ENCODE data around the gene PKD2L1. TPM values are rescaled to one million over a fixed set of nuclear protein-coding genes. Genes with fewer than 3 reads are reported as not detected.
A peak's percentile ranks its signal among the peaks of the same experiment; 100 is the strongest.

PKD2L1 gene
- total and polyA plus RNA-seq, 10 of the 15 experiments (the other 5 are each of a cell fraction or from before 2014, with no cell fraction given): 0.05 to 0.17 (median 0.08) TPM; not detected in 6

GRCh38 chr10:100347568-100348195 lies 17.7 kb upstream of the PKD2L1 start:
- TF ChIP-seq CEBPB (IDR thresholded peaks at IDR 0.05; ENCODE audit: borderline replicate concordance in 1 of 2, low read depth in 2 of 2, low read length in 2 of 2) (no peak), KDM1A (IDR thresholded peaks at IDR 0.05; ENCODE audit: borderline replicate concordance) (no peak), ZBED1 (IDR thresholded peaks at IDR 0.05; ENCODE audit: borderline replicate concordance) (no peak), MXI1 (IDR thresholded peaks at IDR 0.05; ENCODE audit: low read depth, low read length) (peak; percentile 71), JUNB (IDR thresholded peaks at IDR 0.05) (no peak), EGR1 (IDR thresholded peaks at IDR 0.05; ENCODE audit: borderline replicate concordance in 1 of 2, low read depth in 2 of 2, low read length in 2 of 2) (no peak), HSF1 (IDR thresholded peaks at IDR 0.05; ENCODE audit: low read depth, low read length) (no peak), NFXL1 (IDR thresholded peaks at IDR 0.05; ENCODE audit: borderline replicate concordance) (no peak), TAF1 (IDR thresholded peaks at IDR 0.05; ENCODE audit: borderline replicate concordance, low read depth, low read length) (no peak), BCL3 (IDR thresholded peaks at IDR 0.05; ENCODE audit: borderline replicate concordance, insufficient read depth, low read depth, low read length, poor library complexity, severe bottlenecking) (no peak), WRNIP1 (IDR thresholded peaks at IDR 0.05; ENCODE audit: borderline replicate concordance, low read depth, low read length) (0 out of 2 replicates have a peak, but pooled peaks have one; percentile 31), MAX (IDR thresholded peaks at IDR 0.05; ENCODE audit: low read depth, low read length) (peak; percentile 29; the same call in 1 of the 2 replicates), MYC (IDR thresholded peaks at IDR 0.05; ENCODE audit: insufficient read depth, insufficient read length, insufficient replicate concordance, low read length, severe bottlenecking) (no peak), STAT1 (conservative IDR thresholded peaks at IDR 0.05) (no peak), USF1 (IDR thresholded peaks at IDR 0.05; ENCODE audit: borderline replicate concordance, extremely low read length, insufficient read depth, low read depth, low read length) (no peak), TCF12 (IDR thresholded peaks at IDR 0.05; ENCODE audit: low read depth, low read length) (no peak), STAT3 (IDR thresholded peaks at IDR 0.05; ENCODE audit: low read depth, low read length) (no peak), NR2F1 (conservative IDR thresholded peaks at IDR 0.05) (no peak)
- CTCF ChIA-PET: interaction anchor here (0.6 to 7.7 kb wide), 9 partner anchors 10 to 552 kb away, joined by 4 to 91 read pairs (median 10); no protein-coding TSS in a partner anchor
- no peaks in the 10 kb centered on the region for H3K27me3 ChIP-seq (replicated peaks in 1 of 2; ENCODE audit: control insufficient read depth in 2 of 2, insufficient read depth in 2 of 2, low read length in 1 of 2)
- DNase-seq (ENCODE audit: low read depth, low spot score) (no peak), ATAC-seq (peak; percentile 12), FAIRE-seq (no peak)
- SMC1A ChIA-PET (ENCODE audit: uncharacterized antibody, unreplicated experiment): interaction anchor here (0.7 to 17.4 kb wide), 9 partner anchors 10 to 142 kb away, joined by 3 to 277 read pairs (median 6); no protein-coding TSS in a partner anchor
- 18% methylated on average over 31 of the region's 32 CpGs for WGBS (ENCODE audit: insufficient coverage, insufficient replicate concordance, low lambda C conversion rate, missing lambda C conversion rate)
- intact Hi-C loops (cut with micrococcal nuclease; ENCODE audit: unreplicated experiment): loop anchor here (2.0 kb wide), 1 partner anchor 25 kb away; no protein-coding TSS in a partner anchor
- no peaks in the 10 kb centered on the region for H3K9me3 ChIP-seq (replicated peaks; ENCODE audit: control insufficient read depth, insufficient read depth, low read length)
- peak overlapping the region; percentile 59; the same call in 1 of the 2 replicates for H3K27ac ChIP-seq (ENCODE audit: control insufficient read depth, insufficient read depth)
- peaks cover 2 to 34% of the 10 kb centered on the region in 2 experiments for H3K36me3 ChIP-seq (ENCODE audit: control insufficient read depth in 2 of 2, insufficient read depth in 2 of 2, low read length in 1 of 2)
- H2AFZ ChIP-seq (ENCODE audit: control insufficient read depth, low read depth, low read length): peak overlapping the region; percentile 70
- in situ Hi-C loops (cut with MboI): no loop called here
- peaks cover 65% of the 10 kb centered on the region for H3K79me2 ChIP-seq (ENCODE audit: control insufficient read depth, insufficient read depth, low read length)
- peaks cover 18% of the 10 kb centered on the region for H3K4me1 ChIP-seq (ENCODE audit: control insufficient read depth, insufficient read depth, low read length)
- H3K4me3 ChIP-seq: peak overlapping the region; percentile 86
- RAD21 ChIA-PET (ENCODE audit: unreplicated experiment): interaction anchor here (0.6 to 18.1 kb wide), 11 partner anchors 10 to 502 kb away, joined by 3 to 214 read pairs (median 6); no protein-coding TSS in a partner anchor
- H3K9ac ChIP-seq (ENCODE audit: control insufficient read depth, insufficient read depth, low read length): peak overlapping the region; percentile 79
- H4K20me1 ChIP-seq (ENCODE audit: control insufficient read depth, insufficient read depth): peaks cover 4% of the 10 kb centered on the region; the same call in 1 of the 2 replicates
- BruUV-seq (replicated peaks): TSS peak; percentile 59
- POLR2A ChIA-PET: interaction anchor here (0.6 to 11.8 kb wide), 7 partner anchors 15 to 1094 kb away, joined by 3 to 191 read pairs (median 18); no protein-coding TSS in a partner anchor
- peak overlapping the region; percentile 73 for H3K4me2 ChIP-seq (ENCODE audit: control insufficient read depth, insufficient read depth)
